Upper lobe of left lung (tissue), 6 donors: ENCODE results near the gene AGAP1. TPM values are rescaled to one million over a fixed set of nuclear protein-coding genes. Genes with fewer than 3 reads are reported as not detected.

Experiments used
- ATAC-seq, 2 donors: fragments of 200-7000 bp; cut with Tn5 transposase; one replicate each; pipeline ENCODE4 v1.9.1; 2022; ENCODE audit warnings: mild to moderate bottlenecking in 2 of 2, moderate library complexity in 2 of 2; ENCODE audit not compliant: low FRiP score in 2 of 2
- DNase-seq, 2 donors: peaks; one replicate each; pipeline ENCODE4 v3.0.0-alpha.2; 2019 to 2020
- H3K27ac ChIP-seq, 4 donors: fragments of 200-600 bp; sonication (generic); one replicate each; pipeline ENCODE4 v1.5.1; 2016 to 2019
- H3K27me3 ChIP-seq, 4 donors: fragments of 200-600 bp; sonication (generic); one replicate each; pipeline ENCODE4 v1.5.1; 2017 to 2019
- H3K36me3 ChIP-seq, 4 donors: fragments of 200-600 bp; sonication (generic); one replicate each; pipeline ENCODE4 v1.5.1; 2016 to 2019
- H3K4me1 ChIP-seq, 4 donors: fragments of 200-600 bp; sonication (generic); one replicate each; pipeline ENCODE4 v1.5.1; 2018 to 2019
- H3K4me3 ChIP-seq, 4 donors: fragments of 200-600 bp; sonication (generic); one replicate each; pipeline ENCODE4 v1.5.1; 2017 to 2019; ENCODE audit warnings: mild to moderate bottlenecking in 2 of 4, moderate library complexity in 1 of 4
- H3K9me3 ChIP-seq, 4 donors: fragments of 200-600 bp; sonication (generic); one replicate each; pipeline ENCODE4 v1.5.1; 2018 to 2019
- CTCF ChIP-seq, 6 experiments: fragments of 450-650 bp in 4 of 6; fragments of 200-600 bp in 2 of 6; sonication (generic) in 2 of 6; IDR thresholded peaks; one replicate each; pipeline ENCODE4 v1.5.1; 2016 to 2019; ENCODE audit warnings: antibody characterized with exemption in 6 of 6
- EP300 ChIP-seq, 4 donors: sonication (generic); formaldehyde crosslinking; IDR thresholded peaks; one replicate each; pipeline ENCODE4 v1.5.1; 2017; ENCODE audit warnings: antibody characterized with exemption in 4 of 4, control low read depth in 2 of 4
- POLR2A ChIP-seq, 4 donors: fragments of 450-650 bp; IDR thresholded peaks; one replicate each; pipeline ENCODE4 v1.5.1; 2016 to 2017; ENCODE audit warnings: antibody characterized with exemption in 4 of 4, mild to moderate bottlenecking in 2 of 4
- POLR2AphosphoS5 ChIP-seq, 2 donors: sonication (generic); formaldehyde crosslinking; IDR thresholded peaks; one replicate each; pipeline ENCODE4 v1.5.1; 2017; ENCODE audit warnings: antibody characterized with exemption in 2 of 2
- WGBS, 2 donors: methylation state at CpG; one replicate each; pipeline ENCODE4 v1.1.5; 2017 to 2018; 5-methylcytosine and 5-hydroxymethylcytosine counted together
- total RNA-seq, 6 donors: library from RNA; depleted of rRNA in 4 of 6; stranded (reverse); fragments of >200 nt in 4 of 6; gene quantifications; one replicate each; pipeline versions ENCODE4 v1.1.0 to v1.2.1, GENCODE V29; 2016 to 2021
- donor health status: DM: no; HTN: no; CAD: no; lungs with moderate emphysema.
- donor health status: DM: no; HTN: yes; CAD: no; lungs with severe emphysema.

Gene AGAP1
- total RNA-seq, 6 donors from 2014 or later = 25.5 to 45.1 (median 30.7) TPM

GRCh38 chr2:235546151-235546435 is 52.2 kb downstream of the AGAP1 start:
- H3K9me3 ChIP-seq = no peaks in the 10 kb centered on the region
- H3K36me3 ChIP-seq = no peaks in the 10 kb centered on the region
- no peak overlapping the region for H3K4me3 ChIP-seq
- DNase-seq = no peak
- no peak for TF ChIP-seq CTCF (IDR thresholded peaks at IDR 0.05)
- peaks cover 14 to 29% (median 17%) of the 10 kb centered on the region in 4 donors for H3K4me1 ChIP-seq
- WGBS, 2 donors = 66 to 75% methylated on average over 3 of the region's 3 CpGs
- ATAC-seq = no peak
- H3K27me3 ChIP-seq = no peaks in the 10 kb centered on the region
- peak overlapping the region in 2 of 4 donors; percentile 6 to 18 for H3K27ac ChIP-seq

GRCh38 chr2:235546436-235546835 is 52.6 kb downstream of the AGAP1 start:
- H3K9me3 ChIP-seq = no peaks in the 10 kb centered on the region
- TF ChIP-seq POLR2A (IDR thresholded peaks at IDR 0.05) = no peak
- no peaks in the 10 kb centered on the region for H3K36me3 ChIP-seq
- no peak overlapping the region for H3K4me3 ChIP-seq
- no peaks in the 10 kb centered on the region for H3K27me3 ChIP-seq
- H3K4me1 ChIP-seq = peaks cover 14 to 32% (median 19%) of the 10 kb centered on the region in 4 donors
- peak overlapping the region in 2 of 4 donors; percentile 6 to 18 for H3K27ac ChIP-seq
- DNase-seq (no peak), ATAC-seq (no peak)
- 82 to 85% methylated on average over 9 of the region's 9 CpGs for WGBS, 2 donors

- Histone ChIP-seq H3K9me3 (no peaks in the 10 kb centered on the region), H3K4me1 (peaks cover 29 to 43% (median 33%) of the 10 kb centered on the region in 4 donors), H3K4me3 (no peak overlapping the region), H3K27me3 (no peaks in the 10 kb centered on the region), H3K27ac (no peak overlapping the region), H3K36me3 (no peaks in the 10 kb centered on the region)
- no peak for DNase-seq
- WGBS, 2 donors = 90 to 93% methylated on average over 18 to 19 of the region's 19 CpGs
- TF ChIP-seq POLR2AphosphoS5 (IDR thresholded peaks at IDR 0.05) (no peak), EP300 (IDR thresholded peaks at IDR 0.05) (no peak), CTCF (IDR thresholded peaks at IDR 0.05) (no peak), POLR2A (IDR thresholded peaks at IDR 0.05) (no peak)
- ATAC-seq = no peak
Observed at GRCh38 chr2:235549735-235550377, 56.0 kb downstream of the AGAP1 start.

- Histone ChIP-seq H3K27me3 (no peaks in the 10 kb centered on the region), H3K4me3 (no peak overlapping the region), H3K4me1 (peaks cover 28 to 46% (median 29%) of the 10 kb centered on the region in 4 donors), H3K36me3 (no peaks in the 10 kb centered on the region), H3K27ac (no peak overlapping the region), H3K9me3 (no peaks in the 10 kb centered on the region)
- ATAC-seq = no peak
- TF ChIP-seq CTCF (IDR thresholded peaks at IDR 0.05) = no peak
- no peak for TF ChIP-seq POLR2A (IDR thresholded peaks at IDR 0.05)
- no peak for TF ChIP-seq POLR2AphosphoS5 (IDR thresholded peaks at IDR 0.05)
- no peak for DNase-seq
- 90% methylated on average over 11 to 12 of the region's 12 CpGs for WGBS, 2 donors
Observed at GRCh38 chr2:235550378-235550760, 56.5 kb downstream of the AGAP1 start.

DNA sequence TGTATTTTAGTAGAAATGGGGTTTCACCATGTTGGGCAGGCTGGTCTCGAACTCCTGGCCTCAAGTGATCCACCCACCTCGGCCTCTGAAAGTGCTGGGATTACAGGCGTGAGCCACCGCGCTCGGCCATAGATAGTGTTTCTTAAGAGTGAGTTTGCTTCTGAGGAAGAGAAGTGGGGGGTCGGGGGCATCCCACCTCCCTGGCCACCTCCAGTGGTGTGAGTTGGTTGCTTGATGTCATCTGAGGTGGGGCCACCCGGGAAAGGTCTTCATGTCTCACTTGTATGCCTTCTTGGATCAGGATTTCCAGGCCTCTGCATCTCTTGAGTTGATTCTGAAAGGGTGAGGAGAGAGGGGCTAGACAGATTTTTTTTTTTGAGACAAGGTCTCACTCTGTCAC is 57.1 kb downstream of the AGAP1 start:
- 92 to 100% methylated on average over 7 to 8 of the region's 8 CpGs for WGBS, 2 donors
- Histone ChIP-seq H3K4me1 (peaks cover 24 to 46% (median 27%) of the 10 kb centered on the region in 4 donors), H3K9me3 (no peaks in the 10 kb centered on the region), H3K27me3 (no peaks in the 10 kb centered on the region), H3K36me3 (no peaks in the 10 kb centered on the region), H3K27ac (no peak overlapping the region), H3K4me3 (no peak overlapping the region)
- TF ChIP-seq POLR2A (IDR thresholded peaks at IDR 0.05) (no peak), POLR2AphosphoS5 (IDR thresholded peaks at IDR 0.05) (no peak), EP300 (IDR thresholded peaks at IDR 0.05) (no peak), CTCF (IDR thresholded peaks at IDR 0.05) (no peak)
- DNase-seq (no peak), ATAC-seq (no peak)
